Measurements from ENCODE around the gene GHR. TPM values are rescaled to one million over a fixed set of nuclear protein-coding genes. Genes with fewer than 3 reads are reported as not detected.

Gene GHR
- total RNA-seq, 1 donor from 2014 or later, result 0.17 TPM

GRCh38 chr5:42547894-42548293, 124.7 kb downstream of the GHR start:
- no peak overlapping the region for H3K4me3 ChIP-seq (ENCODE audit: low read depth, low read length)
- DNase-seq (ENCODE audit: low read depth), result no peak
- TF ChIP-seq, protein P1, sequence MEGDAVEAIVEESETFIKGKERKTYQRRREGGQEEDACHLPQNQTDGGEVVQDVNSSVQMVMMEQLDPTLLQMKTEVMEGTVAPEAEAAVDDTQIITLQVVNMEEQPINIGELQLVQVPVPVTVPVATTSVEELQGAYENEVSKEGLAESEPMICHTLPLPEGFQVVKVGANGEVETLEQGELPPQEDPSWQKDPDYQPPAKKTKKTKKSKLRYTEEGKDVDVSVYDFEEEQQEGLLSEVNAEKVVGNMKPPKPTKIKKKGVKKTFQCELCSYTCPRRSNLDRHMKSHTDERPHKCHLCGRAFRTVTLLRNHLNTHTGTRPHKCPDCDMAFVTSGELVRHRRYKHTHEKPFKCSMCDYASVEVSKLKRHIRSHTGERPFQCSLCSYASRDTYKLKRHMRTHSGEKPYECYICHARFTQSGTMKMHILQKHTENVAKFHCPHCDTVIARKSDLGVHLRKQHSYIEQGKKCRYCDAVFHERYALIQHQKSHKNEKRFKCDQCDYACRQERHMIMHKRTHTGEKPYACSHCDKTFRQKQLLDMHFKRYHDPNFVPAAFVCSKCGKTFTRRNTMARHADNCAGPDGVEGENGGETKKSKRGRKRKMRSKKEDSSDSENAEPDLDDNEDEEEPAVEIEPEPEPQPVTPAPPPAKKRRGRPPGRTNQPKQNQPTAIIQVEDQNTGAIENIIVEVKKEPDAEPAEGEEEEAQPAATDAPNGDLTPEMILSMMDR (conservative IDR thresholded peaks at IDR 0.05; ENCODE audit: low read depth, low read length), result no peak

- DNase-seq (ENCODE audit: low read depth), result no peak
- no peak overlapping the region for H3K4me3 ChIP-seq (ENCODE audit: low read depth, low read length)
- TF ChIP-seq, protein P1 (conservative IDR thresholded peaks at IDR 0.05; ENCODE audit: low read depth, low read length), result no peak
These were observed 129.4 kb downstream of the GHR start for GRCh38 chr5:42552597-42552996.

GRCh38 chr5:42553461-42553860, 130.2 kb downstream of the GHR start:
- TF ChIP-seq, protein P1 (conservative IDR thresholded peaks at IDR 0.05; ENCODE audit: low read depth, low read length), result no peak
- no peak for DNase-seq (ENCODE audit: low read depth)
- no peak overlapping the region for H3K4me3 ChIP-seq (ENCODE audit: low read depth, low read length)

DNA sequence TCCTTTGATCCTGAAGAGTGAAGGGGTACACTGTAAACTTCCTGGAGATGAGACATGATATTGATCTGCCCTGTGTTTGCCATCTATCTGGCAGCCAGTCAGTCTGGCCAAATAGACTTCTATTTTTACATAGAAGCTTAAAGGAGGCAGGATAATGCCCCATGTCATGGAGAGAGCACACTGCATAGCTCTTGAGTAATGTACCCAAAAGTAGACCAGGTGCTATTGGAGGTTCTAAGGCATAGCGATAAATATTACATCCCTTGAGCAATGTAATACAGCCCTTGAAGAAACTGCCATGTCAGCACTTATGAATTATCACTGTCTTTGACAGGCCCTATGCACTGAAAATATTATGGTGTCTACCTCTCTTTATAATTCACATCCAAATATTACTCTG, 131.8 kb downstream of the GHR start:
- no peak overlapping the region for H3K4me3 ChIP-seq (ENCODE audit: low read depth, low read length)
- no peak for DNase-seq (ENCODE audit: low read depth)
- TF ChIP-seq, protein P1 (conservative IDR thresholded peaks at IDR 0.05; ENCODE audit: low read depth, low read length), result no peak

GRCh38 chr5:42555797-42556196, 132.6 kb downstream of the GHR start:
- DNase-seq (ENCODE audit: low read depth), result no peak
- TF ChIP-seq, protein P1 (conservative IDR thresholded peaks at IDR 0.05; ENCODE audit: low read depth, low read length), result no peak
- H3K4me3 ChIP-seq (ENCODE audit: low read depth, low read length), result no peak overlapping the region

DNA sequence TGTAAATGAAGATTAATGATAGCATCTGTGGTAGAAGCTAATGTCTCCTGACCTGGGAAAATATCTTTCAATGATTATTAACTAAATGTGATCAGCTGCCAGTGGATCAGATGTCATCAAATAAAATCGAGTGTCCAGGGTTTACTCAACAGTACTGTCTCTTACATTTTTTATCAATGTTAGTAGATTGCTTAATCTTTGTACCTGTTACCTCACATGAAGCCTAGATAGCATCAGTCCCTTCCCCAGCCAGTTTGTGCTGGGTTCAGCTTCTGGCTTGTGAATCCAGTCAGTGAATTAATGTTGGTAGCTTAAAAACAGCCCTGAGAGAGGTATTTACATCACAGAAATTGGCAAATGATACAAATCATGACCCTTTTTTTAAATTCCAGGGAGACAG, 134.4 kb downstream of the GHR start:
- H3K4me3 ChIP-seq (ENCODE audit: low read depth, low read length), result no peak overlapping the region
- DNase-seq (ENCODE audit: low read depth), result no peak
- TF ChIP-seq, protein P1 (conservative IDR thresholded peaks at IDR 0.05; ENCODE audit: low read depth, low read length), result no peak

DNA sequence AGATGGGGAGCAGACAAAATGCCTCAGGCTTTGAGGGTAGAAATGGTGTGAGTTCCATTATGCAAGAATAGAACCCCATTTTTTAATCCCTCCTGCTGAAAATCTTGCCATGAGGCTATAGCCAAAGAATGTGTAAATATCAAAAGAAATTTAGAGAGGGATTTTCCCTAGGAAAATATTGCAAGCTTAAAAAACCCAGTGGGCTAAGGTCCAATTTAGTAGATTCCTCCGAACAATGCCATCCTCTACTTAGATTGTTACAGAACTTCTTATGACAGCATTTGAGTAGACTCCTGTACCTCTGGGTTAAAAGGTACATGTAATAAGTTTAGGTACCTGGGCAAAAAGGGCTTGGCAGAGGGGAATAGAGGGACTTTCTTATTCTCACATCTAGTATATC, 138.4 kb downstream of the GHR start:
- DNase-seq (ENCODE audit: low read depth), result no peak
- no peak overlapping the region for H3K4me3 ChIP-seq (ENCODE audit: low read depth, low read length)
- TF ChIP-seq, protein P1 (conservative IDR thresholded peaks at IDR 0.05; ENCODE audit: low read depth, low read length), result no peak
